Hematopoietic multipotent progenitor cell (in vitro differentiated cells): ENCODE data around the gene NOP9. TPM values are rescaled to one million over a fixed set of nuclear protein-coding genes. Genes with fewer than 3 reads are reported as not detected.
A peak's percentile ranks its signal among the peaks of the same experiment; 100 is the strongest.

ENCODE experiments used
- DNase-seq, 3 donors: peaks; one replicate each; pipeline ENCODE4 v3.0.0-alpha.2; 2011 to 2015; ENCODE audit warnings: low read depth in 2 of 3, low spot score in 2 of 3
- total RNA-seq: library from RNA; depleted of rRNA; stranded (reverse); fragments of >200 nt; gene quantifications from one replicate; pipeline ENCODE4 v1.2.3, GENCODE V29; 2012

Gene NOP9, protein sequence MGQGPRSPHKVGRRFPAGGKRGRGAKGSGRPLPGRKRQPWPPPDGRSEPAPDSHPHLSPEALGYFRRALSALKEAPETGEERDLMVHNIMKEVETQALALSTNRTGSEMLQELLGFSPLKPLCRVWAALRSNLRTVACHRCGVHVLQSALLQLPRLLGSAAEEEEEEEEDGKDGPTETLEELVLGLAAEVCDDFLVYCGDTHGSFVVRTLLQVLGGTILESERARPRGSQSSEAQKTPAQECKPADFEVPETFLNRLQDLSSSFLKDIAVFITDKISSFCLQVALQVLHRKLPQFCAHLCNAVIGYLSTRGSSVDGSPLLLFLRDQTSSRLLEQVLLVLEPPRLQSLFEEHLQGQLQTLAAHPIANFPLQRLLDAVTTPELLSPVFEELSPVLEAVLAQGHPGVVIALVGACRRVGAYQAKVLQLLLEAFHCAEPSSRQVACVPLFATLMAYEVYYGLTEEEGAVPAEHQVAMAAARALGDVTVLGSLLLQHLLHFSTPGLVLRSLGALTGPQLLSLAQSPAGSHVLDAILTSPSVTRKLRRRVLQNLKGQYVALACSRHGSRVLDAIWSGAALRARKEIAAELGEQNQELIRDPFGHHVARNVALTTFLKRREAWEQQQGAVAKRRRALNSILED
- 28.8 TPM for total RNA-seq

DNA sequence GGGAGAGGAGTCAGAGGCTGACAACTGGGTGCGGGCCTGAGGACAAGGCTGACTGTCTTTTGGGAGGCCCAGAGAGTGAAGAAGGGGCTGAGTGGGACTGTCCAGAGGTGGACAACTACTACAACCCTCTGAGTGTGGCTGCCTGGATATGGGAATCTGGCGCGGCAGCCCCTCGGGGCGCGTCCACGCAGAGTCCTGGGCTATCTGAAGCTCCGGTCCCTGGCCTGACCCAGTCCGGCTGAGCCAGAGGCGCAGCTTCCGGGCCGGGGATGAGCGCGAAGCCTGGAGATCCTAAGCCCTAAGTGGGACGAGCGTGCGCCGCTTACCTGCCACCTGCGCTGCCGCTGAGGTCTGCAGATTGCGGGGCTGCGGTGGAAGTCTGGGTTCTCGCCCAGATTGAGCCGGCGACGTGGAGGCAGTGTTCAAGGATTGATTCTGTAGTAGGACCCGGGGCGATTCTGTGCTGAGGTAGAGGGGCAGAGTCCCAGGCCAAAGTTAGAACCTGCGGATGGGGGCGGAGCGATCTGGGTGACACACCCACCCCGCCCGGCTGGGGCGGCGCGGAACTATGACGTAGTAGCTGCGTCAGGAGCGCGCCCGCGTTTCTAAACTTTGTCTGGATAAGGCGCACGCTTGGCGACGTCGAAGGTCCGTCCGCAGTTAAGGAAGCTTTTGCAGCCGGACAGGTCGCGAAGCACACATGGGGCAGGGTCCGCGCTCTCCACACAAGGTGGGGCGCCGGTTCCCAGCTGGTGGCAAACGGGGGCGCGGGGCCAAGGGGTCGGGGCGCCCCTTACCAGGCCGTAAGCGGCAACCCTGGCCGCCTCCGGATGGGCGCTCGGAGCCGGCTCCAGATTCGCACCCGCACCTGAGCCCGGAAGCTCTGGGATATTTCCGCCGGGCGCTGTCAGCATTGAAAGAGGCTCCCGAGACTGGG is at the start of gene NOP9, which contains the start of gene DHRS1:
Gene NOP9 (plus strand): TSS at position 596 of the 937 bp plus-strand sequence. CDS start 105 bp downstream, at position 701.
Gene DHRS1 (minus strand): TSS at position 526 of the 937 bp plus-strand sequence. CDS start 674 bp downstream, outside the sequence.
- peak; percentile 89 to 91 (median 90) for DNase-seq

DNA sequence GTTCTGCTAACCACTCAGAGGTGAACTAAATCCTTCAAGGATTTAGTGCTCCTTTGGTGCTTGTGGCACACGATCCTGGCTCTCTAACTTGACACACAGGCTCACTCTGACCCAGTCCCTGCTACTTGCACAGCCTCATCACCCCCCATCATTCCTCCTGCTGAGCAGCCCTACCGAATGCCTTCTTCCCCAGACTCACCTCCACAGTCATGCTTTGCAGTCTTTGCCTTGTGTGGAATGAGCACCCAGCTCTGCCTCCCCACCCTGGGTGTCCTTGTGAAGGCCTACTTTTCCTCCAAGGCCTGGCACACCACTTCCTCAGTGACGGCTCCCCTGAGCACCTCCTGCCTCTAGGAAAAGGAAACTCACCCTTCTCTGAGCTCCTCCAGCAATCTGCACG is 49.3 kb upstream of the NOP9 start:
- no peak for DNase-seq

DNA sequence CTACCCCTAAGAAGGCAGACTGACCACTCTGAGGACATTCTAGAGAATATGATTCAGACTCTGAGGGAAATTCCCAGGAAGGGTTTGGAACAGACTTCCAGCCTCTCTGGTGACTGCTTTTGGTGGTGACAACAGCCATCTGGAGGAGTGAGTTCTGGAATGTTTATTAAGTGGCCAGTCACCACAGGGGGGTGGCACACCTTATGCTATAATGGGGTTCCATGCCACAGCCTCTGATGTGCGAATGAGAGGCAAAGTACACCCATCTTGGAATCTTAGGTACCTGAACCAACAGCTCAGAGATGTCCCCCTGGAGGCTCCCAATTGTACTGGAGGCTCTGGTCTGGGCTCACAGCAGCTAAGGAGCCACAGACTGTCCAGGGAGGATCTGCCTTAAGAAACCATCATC is 47.8 kb upstream of the NOP9 start:
- DNase-seq: no peak

DNA sequence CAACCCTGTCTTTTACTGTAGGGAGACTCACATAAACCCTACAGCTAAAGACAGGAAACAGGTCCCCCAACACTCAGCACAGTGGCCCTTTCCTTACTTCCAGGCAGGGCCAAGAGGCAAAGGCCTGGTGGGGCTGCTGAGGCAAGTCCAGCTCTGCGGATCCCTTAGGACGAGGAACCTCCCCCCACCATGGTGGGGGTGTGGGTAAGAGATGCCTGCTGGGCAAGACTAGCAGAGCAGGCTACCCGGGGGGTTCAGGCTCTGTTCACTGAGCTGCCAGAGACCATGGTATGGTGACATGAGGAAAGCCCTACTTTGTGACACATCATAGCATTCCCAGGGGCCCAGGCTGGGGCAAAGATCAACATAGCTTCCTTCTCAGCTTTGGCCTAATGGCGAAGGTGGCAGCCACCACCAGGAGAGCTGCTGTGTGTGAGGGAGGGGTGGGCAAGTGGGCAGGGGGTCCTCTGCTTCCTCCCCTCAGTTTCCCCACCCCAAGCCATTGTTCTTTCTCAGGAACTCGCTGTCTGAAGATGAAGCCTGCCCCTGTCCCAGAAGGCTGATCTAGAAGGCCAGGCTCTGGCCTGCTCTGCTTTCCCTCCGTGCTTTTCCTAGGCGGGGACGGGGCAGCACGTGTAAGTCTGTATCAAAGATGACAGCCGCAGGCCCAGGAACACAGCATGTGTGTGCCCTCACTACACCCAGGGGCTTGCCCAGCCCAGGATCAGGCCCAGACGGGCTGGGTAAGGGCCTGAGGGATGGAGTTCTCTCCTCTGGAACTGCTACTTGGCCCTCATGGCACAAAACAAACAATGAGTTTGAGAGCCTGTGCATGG is 47.1 kb upstream of the NOP9 start:
- DNase-seq: no peak

DNA sequence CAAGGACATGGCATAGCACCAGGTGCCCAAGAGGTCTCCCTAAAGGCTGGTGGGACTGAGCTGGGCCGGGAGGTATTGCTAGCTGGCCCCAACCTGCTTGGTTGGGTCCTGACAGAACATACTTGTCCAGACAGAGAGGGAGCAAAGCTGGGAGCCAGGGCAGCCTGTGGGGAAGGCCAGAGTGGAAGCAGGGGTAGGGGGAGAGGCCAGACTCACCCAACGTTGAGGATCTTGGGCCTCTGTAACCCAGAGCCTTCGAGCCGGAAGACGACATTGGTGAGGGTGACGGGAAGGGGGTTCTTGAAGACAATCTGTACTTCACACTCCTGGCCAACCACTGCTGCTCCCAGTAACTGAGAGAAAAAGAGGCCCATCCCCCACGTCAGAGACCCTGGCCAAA is 45.7 kb upstream of the NOP9 start:
- DNase-seq: no peak

DNA sequence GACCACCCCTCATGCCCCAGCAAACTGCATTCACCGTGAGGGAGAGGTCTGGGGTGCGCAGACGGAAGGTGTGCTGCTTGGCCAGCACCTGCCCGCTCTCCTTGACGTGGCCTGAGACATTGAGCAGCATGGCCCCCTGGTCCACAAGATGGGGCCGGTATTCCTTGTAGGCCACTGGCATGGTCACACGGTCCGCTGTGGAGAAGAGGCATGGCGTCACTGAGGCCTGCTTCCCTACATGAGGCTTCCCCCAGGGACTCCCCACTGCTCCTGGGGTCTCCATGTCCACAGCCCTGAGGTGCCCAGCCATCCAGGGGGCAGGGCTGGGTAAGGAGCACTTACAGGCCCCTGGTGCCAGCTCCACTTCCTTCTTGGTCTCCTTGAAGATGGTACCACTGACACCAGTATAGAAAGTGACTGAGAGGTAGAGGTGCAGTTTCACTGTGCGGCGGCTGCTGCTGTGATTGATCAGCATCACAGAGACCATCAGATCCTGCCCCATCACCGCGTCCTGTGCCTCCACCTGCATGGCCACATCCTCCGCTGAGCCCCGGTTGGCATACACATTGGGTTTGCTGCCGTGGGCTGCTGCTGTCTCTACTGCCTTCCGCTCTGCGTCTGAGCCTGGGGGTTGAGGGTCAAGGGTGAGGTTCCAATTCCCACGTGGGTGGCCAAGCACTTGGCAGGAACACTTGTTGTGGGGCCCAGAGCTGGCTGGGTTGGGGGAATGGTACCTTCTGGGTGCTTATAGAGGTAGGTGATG is 44.8 kb upstream of the NOP9 start:
- DNase-seq: no peak

DNA sequence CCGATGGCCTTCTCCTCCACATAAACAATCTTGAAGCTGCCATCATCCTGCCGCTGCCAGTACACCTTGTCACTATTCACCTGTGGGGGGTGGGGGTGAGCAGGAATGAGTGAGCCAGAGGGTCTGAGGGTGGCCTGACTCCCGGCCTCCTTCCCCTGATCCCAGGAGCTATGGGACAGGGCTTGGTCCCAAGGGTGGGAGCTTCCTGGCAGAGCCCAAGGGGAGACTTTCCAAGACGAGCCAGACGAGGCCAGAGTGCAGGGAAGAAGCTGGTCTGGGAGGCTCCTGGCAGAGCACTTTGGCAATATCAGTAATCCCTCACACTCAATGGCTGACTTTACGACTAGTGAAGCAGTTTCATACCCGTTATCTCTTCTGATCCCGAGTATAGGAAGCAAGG is 44.2 kb upstream of the NOP9 start:
- no peak for DNase-seq

DNA sequence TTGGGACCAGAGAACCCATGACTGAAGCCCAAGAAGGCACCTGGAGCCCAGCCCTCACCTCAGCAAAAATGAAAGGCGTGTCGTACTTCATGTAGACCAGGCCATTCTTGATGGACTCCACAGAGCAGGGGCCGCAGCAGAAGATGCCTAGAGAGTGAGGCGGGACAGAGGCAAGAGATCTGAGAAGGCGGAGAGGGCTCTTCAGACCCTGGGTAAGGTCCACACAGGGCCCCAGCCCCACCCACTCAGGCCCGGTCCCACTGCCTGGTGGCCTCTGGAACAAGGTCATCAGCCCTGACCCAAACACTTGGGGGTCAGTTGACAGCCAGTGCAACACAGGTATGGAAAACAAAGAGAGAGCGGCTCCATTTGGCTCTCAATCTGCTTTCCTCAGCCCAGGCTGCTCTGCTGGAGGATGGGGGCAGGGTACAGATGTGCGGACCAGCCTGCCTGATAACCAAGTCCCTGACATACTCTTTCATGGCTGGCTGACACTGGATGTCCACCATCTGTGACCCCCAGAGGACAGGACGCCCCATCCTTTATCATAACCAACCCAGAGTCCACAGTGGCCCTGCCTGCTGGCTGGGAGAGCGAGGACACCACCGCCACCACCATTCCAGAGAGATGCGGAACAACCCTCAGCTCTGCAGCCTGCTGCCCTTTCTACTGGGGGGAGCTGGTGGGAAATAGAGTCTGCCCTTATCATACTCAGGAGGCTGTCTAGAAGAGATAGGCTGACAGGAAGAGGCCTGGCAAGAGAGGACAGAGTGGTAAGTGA is 43.5 kb upstream of the NOP9 start:
- DNase-seq: no peak

DNA sequence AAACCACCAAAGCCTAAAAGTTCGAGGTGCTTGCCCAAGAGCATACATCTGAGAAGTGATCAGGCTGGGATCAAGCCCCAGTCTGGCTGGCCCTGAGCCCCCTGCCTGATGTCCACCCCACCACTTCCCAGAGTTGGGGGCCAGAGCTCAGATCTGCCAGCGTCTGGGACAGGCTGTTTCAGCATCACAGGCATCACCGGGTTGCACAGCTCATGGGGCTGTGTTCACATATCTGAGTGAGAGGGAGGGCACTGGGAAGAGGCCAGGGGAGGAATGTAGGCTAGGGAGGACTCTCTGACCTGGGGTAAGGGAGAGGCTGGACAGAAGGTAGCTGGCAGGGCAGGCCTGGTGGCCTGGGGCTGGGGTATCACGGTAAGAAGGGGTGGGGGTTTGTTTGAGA is 42.7 kb upstream of the NOP9 start:
- DNase-seq: no peak

DNA sequence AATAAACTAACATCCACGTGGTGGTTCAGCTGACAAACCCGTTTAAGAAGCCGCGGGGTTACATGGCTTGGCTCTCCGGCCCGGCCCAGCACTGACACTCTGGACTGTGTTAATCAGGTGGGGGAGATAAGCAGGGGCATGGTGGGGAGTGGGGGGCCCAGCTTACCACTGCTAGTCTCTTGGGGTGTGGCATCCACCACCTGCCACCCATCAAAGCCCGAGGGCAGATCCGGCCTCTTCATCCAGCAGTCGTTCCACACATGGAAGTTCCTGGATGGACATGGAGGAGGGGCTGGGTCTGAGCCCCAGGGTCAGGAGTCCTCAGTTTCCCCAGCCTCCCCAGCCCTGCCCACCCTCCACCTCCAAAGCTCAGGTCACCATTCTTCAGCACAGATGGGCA is 41.5 kb upstream of the NOP9 start:
- no peak for DNase-seq

DNA sequence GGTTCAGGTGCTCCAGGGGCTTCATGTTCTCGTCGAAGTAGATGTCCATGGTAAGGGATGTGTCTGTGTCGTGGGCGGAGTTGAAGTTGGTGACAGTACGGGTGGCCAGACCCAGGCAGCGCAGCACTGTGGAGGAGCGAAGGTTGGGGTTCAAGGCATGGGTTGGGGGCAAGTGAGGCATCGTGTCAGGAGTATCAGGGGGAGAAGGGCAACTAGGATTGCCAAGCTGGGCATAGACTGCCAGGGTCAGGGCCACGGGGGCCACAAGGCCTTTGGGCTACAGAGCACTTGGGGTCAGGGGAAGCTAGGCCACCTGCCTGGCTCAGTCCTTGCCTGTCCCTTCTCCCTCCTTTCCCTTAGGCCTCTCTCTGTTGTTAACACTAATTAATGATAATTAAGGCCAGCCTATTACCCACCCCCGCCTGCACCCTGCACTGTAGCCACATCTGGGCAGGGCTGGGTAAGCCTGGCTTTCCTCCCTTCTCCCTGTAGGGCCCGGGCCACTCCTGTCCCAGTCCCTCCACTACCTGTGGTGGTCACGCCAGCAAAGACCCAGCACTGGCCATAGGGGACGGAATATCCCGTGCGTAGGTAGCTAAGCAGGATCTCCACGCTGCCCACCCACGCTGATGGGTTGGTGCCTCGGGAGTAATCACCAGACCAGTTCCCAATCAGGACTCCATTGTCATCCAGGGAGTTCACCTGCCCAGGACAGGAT is 40.9 kb upstream of the NOP9 start:
- DNase-seq: no peak

DNA sequence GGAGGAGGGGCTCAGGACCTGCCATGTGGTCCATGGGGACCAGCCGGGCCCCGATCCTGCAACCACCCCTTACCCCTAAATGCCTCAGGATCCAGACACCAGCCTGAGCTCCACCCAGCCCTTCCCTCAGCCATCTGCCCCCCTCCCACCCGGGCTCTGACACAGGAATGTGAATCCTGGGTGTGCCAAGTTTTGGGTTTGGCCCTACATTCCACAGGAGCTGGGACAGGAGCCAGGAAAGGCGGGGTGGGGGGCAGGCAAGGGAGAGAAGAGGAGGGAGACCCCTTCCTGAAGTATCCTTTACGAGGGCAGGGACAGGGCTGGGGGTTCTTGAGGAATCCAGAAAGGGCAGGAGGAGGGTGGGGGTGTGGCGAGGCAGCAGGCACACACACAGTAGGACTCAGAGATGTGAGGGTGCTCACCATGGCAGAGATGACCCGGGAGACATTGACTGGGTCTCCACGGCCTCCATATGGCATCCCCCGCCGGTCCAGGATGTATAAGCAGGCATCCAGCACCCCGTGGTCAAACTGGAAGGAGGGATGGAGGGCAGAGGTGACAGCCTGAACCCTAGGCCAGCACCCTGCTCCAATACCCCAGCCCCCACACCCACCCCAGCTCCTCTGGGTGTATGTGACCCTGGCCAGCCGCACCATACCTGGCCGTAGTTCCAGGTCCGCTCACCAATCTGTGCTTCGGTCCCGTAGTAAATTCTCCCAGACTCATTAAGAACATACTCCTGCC is 40.2 kb upstream of the NOP9 start:
- DNase-seq: no peak

DNA sequence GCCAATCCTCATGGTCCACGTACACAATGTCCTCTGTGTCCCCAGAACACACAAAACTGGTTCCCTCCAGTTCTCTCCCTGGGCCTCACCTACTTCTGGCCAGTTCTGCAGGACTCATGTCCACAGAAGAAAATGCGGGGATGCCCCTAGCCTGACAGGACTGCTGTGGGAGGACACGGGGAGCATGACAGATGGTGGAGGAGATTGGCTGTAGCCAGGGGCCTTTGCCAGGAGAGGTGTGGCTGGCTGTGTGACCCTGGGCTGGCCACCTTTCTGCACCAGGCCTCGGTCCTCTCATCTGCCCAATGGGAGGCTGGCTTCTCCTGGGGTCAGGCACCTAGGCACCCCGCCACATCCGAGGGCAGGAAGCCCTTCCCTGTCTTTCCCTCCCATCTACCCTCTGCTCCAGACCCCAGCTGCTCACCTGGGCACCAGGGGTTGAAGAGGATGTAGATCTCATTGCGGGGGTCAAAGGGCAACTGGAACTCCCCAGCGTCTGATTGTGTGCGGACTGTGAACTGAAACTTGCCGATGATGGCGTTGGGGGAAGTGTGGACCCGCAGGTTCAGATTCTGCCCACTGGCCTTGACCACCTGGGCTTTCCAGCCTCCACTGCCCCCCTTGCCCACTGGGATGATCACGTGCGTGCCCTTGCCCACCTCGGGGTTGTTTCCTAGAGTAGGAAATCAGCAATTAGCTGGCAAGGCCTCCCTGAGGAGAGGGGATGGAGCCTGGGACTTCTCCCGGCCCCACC is 39.4 kb upstream of the NOP9 start:
- DNase-seq: no peak

DNA sequence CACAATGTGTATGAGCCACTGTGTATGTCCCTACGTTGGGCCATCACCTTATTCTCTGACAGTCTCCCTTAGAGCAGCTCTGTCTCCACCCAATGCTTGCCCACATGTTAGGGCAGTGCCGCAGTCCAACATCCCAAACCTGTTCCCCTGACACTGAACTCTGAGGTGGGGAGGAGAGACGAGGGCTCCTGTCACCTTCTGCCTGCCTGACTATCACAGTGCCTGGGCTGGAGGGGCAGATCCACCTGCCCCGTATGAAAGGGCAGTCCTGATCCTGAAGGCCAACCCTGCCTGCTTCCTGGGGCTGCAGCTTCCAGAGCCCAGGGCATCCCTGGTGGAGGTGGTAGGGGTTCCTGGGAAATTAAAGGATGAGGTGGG is 38.9 kb upstream of the NOP9 start:
- DNase-seq: no peak

DNA sequence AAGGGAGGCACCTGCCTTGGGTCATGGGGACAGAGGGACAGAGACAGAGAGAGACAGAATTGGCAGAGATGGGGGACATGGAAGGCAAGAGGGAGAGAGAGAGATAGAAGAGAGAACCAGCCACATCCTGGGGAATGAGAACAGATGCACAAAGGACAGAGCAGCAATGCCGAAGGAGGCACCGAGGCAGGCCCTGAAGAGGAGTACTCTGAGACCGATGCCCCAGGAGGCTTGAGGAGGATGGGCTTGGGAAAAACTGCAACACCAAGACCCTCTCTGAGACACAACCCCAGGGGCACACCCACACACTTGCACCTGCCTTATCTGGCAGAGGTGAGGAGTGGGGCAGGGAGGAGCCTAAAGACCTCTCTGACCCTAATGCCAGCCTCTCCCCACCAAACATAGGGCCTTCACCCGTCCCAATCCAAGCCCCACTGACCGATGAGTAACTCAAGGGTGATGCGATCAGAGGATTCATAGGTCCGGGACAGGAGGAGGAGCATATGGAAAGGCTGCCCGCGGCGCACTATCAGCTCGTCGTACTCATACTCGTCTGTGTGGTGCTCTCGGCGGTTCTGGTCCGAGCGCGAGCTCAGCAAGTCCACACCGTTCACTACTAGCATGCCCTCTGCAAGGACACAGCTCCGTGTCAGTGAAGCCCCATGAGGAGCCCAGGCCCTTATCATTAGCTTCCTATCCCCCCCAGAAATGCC is 38.2 kb upstream of the NOP9 start:
- DNase-seq: no peak

DNA sequence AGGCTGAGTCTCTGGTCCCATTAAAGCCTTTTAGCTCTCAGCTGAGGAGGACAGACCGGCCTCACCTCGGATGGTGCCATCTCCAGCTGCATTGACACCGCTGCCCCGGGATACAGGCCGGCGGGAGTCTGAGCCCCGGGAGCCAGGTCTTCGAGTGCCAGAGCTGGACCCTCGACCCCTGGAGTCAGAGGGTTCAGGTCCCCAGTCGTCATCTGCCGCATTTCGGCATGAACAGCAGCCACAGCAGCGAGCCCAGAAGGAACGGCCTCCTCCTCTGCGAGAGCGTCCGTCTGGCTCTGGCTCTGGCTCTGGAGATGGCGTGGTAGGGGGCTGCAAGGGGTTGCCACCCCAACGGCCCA is 37.7 kb upstream of the NOP9 start:
- no peak for DNase-seq
